ENCODE data around the gene MICAL2.

The MICAL2 gene

GRCh38 chr11:12111549-12112520 lies 1.4 kb downstream of the MICAL2 start:
- H3K4me1 Mint-ChIP-seq (ENCODE audit: low read depth) = peaks cover 44% of the 10 kb centered on the region
- no peaks in the 10 kb centered on the region for H3K27me3 Mint-ChIP-seq (ENCODE audit: low read depth)
- H3K27ac Mint-ChIP-seq = peak overlapping the region; percentile 58

GRCh38 chr11:12112750-12113149 lies 2.4 kb downstream of the MICAL2 start:
- Mint-ChIP-seq H3K9me3 (no peaks in the 10 kb centered on the region), H3K4me1 (ENCODE audit: low read depth) (peaks cover 53% of the 10 kb centered on the region), H3K27me3 (ENCODE audit: low read depth) (no peaks in the 10 kb centered on the region), H3K4me3 (peak overlapping the region; percentile 84), H3K27ac (no peak overlapping the region), H3K36me3 (ENCODE audit: low read depth) (peaks cover 6% of the 10 kb centered on the region)
- no peak for DNase-seq (ENCODE audit: low spot score)

More at GRCh38 chr11:12111549-12112520, 1.4 kb downstream of the MICAL2 start:
- Mint-ChIP-seq H3K9me3 (no peaks in the 10 kb centered on the region), H3K36me3 (ENCODE audit: low read depth) (peaks cover 6% of the 10 kb centered on the region), H3K4me3 (peak overlapping the region; percentile 84)
- DNase-seq (ENCODE audit: low spot score) = no peak

GRCh38 chr11:12113294-12113693 lies 2.9 kb downstream of the MICAL2 start:
- Mint-ChIP-seq H3K27ac (no peak overlapping the region), H3K36me3 (ENCODE audit: low read depth) (peaks cover 6% of the 10 kb centered on the region), H3K4me3 (no peak overlapping the region), H3K4me1 (ENCODE audit: low read depth) (peaks cover 59% of the 10 kb centered on the region), H3K9me3 (no peaks in the 10 kb centered on the region), H3K27me3 (ENCODE audit: low read depth) (no peaks in the 10 kb centered on the region)
- no peak for DNase-seq (ENCODE audit: low spot score)

GRCh38 chr11:12114193-12115033 lies 4.0 kb downstream of the MICAL2 start:
- H3K9me3 Mint-ChIP-seq = no peaks in the 10 kb centered on the region
- no peak for DNase-seq (ENCODE audit: low spot score)
- H3K4me3 Mint-ChIP-seq = no peak overlapping the region
- no peak overlapping the region for H3K27ac Mint-ChIP-seq
- peaks cover 8% of the 10 kb centered on the region for H3K36me3 Mint-ChIP-seq (ENCODE audit: low read depth)
- peaks cover 58% of the 10 kb centered on the region for H3K4me1 Mint-ChIP-seq (ENCODE audit: low read depth)
- no peaks in the 10 kb centered on the region for H3K27me3 Mint-ChIP-seq (ENCODE audit: low read depth)

- no peaks in the 10 kb centered on the region for H3K27me3 Mint-ChIP-seq (ENCODE audit: low read depth)
- no peak overlapping the region for H3K27ac Mint-ChIP-seq
- H3K4me3 Mint-ChIP-seq = no peak overlapping the region
- no peak for DNase-seq (ENCODE audit: low spot score)
- H3K4me1 Mint-ChIP-seq (ENCODE audit: low read depth) = peaks cover 61% of the 10 kb centered on the region
- H3K9me3 Mint-ChIP-seq = no peaks in the 10 kb centered on the region
- peaks cover 13% of the 10 kb centered on the region for H3K36me3 Mint-ChIP-seq (ENCODE audit: low read depth)
Observed at GRCh38 chr11:12116425-12117032, 6.1 kb downstream of the MICAL2 start.

GRCh38 chr11:12117200-12117599 lies 6.8 kb downstream of the MICAL2 start:
- peaks cover 61% of the 10 kb centered on the region for H3K4me1 Mint-ChIP-seq (ENCODE audit: low read depth)
- H3K9me3 Mint-ChIP-seq = no peaks in the 10 kb centered on the region
- no peaks in the 10 kb centered on the region for H3K27me3 Mint-ChIP-seq (ENCODE audit: low read depth)
- H3K27ac Mint-ChIP-seq = peak overlapping the region; percentile 46
- DNase-seq (ENCODE audit: low spot score) = no peak
- H3K4me3 Mint-ChIP-seq = no peak overlapping the region
- H3K36me3 Mint-ChIP-seq (ENCODE audit: low read depth) = peaks cover 17% of the 10 kb centered on the region

- H3K4me3 Mint-ChIP-seq = no peak overlapping the region
- peak overlapping the region; percentile 46 for H3K27ac Mint-ChIP-seq
- no peaks in the 10 kb centered on the region for H3K27me3 Mint-ChIP-seq (ENCODE audit: low read depth)
- H3K9me3 Mint-ChIP-seq = no peaks in the 10 kb centered on the region
- H3K36me3 Mint-ChIP-seq (ENCODE audit: low read depth) = peaks cover 17% of the 10 kb centered on the region
- peaks cover 58% of the 10 kb centered on the region for H3K4me1 Mint-ChIP-seq (ENCODE audit: low read depth)
- DNase-seq (ENCODE audit: low spot score) = peak; percentile 25
Observed at GRCh38 chr11:12117611-12118010, 7.2 kb downstream of the MICAL2 start.

- Mint-ChIP-seq H3K27me3 (ENCODE audit: low read depth) (no peaks in the 10 kb centered on the region), H3K4me1 (ENCODE audit: low read depth) (peaks cover 55% of the 10 kb centered on the region), H3K4me3 (no peak overlapping the region), H3K9me3 (no peaks in the 10 kb centered on the region), H3K36me3 (ENCODE audit: low read depth) (peaks cover 15% of the 10 kb centered on the region), H3K27ac (peak overlapping the region; percentile 62)
- DNase-seq (ENCODE audit: low spot score) = no peak
Observed at GRCh38 chr11:12118949-12119348, 8.6 kb downstream of the MICAL2 start.

- Mint-ChIP-seq H3K4me1 (ENCODE audit: low read depth) (peaks cover 59% of the 10 kb centered on the region), H3K27ac (no peak overlapping the region), H3K9me3 (no peaks in the 10 kb centered on the region), H3K4me3 (no peak overlapping the region), H3K27me3 (ENCODE audit: low read depth) (no peaks in the 10 kb centered on the region), H3K36me3 (ENCODE audit: low read depth) (peaks cover 15% of the 10 kb centered on the region)
- no peak for DNase-seq (ENCODE audit: low spot score)
Observed at GRCh38 chr11:12119502-12119901, 9.1 kb downstream of the MICAL2 start.

GRCh38 chr11:12120031-12121008 lies 9.9 kb downstream of the MICAL2 start:
- peak overlapping the region; percentile 28 for H3K27ac Mint-ChIP-seq
- H3K9me3 Mint-ChIP-seq = no peaks in the 10 kb centered on the region

GRCh38 chr11:12121011-12121410 lies 10.6 kb downstream of the MICAL2 start:
- no peak overlapping the region for H3K4me3 Mint-ChIP-seq
- H3K36me3 Mint-ChIP-seq (ENCODE audit: low read depth) = peaks cover 15% of the 10 kb centered on the region
- H3K27ac Mint-ChIP-seq = peak overlapping the region; percentile 1
- peaks cover 64% of the 10 kb centered on the region for H3K4me1 Mint-ChIP-seq (ENCODE audit: low read depth)
- no peak for DNase-seq (ENCODE audit: low spot score)
- H3K27me3 Mint-ChIP-seq (ENCODE audit: low read depth) = no peaks in the 10 kb centered on the region
- H3K9me3 Mint-ChIP-seq = no peaks in the 10 kb centered on the region

More at GRCh38 chr11:12120031-12121008, 9.9 kb downstream of the MICAL2 start:
- no peak for DNase-seq (ENCODE audit: low spot score)
- Mint-ChIP-seq H3K36me3 (ENCODE audit: low read depth) (peaks cover 15% of the 10 kb centered on the region), H3K27me3 (ENCODE audit: low read depth) (no peaks in the 10 kb centered on the region), H3K4me1 (ENCODE audit: low read depth) (peaks cover 64% of the 10 kb centered on the region), H3K4me3 (no peak overlapping the region)

- Mint-ChIP-seq H3K36me3 (ENCODE audit: low read depth) (peaks cover 13% of the 10 kb centered on the region), H3K27me3 (ENCODE audit: low read depth) (no peaks in the 10 kb centered on the region), H3K4me1 (ENCODE audit: low read depth) (peaks cover 67% of the 10 kb centered on the region), H3K9me3 (no peaks in the 10 kb centered on the region), H3K27ac (no peak overlapping the region), H3K4me3 (no peak overlapping the region)
- no peak for DNase-seq (ENCODE audit: low spot score)
Observed at GRCh38 chr11:12121517-12121916, 11.1 kb downstream of the MICAL2 start.

GRCh38 chr11:12122083-12122482 lies 11.7 kb downstream of the MICAL2 start:
- Mint-ChIP-seq H3K27me3 (ENCODE audit: low read depth) (no peaks in the 10 kb centered on the region), H3K9me3 (no peaks in the 10 kb centered on the region), H3K4me1 (ENCODE audit: low read depth) (peaks cover 67% of the 10 kb centered on the region), H3K4me3 (no peak overlapping the region), H3K27ac (no peak overlapping the region), H3K36me3 (ENCODE audit: low read depth) (peaks cover 11% of the 10 kb centered on the region)
- no peak for DNase-seq (ENCODE audit: low spot score)
